HL-60 (cell line): ENCODE measurements around the gene PDE5A.

Experiments
- POLR2AphosphoS5 ChIP-seq: IDR thresholded peaks from 2 replicates; pipeline ENCODE4 v1.6.1; 2012; ENCODE audit warnings: low read depth
- TF ChIP-seq, protein P1 (sequence below): IDR thresholded peaks from one replicate; pipeline ENCODE4 v1.5.1; 2011; ENCODE audit warnings: low read length, control low read depth, inconsistent platforms; ENCODE audit not compliant: insufficient read depth
- TF ChIP-seq, protein P2 (sequence below): IDR thresholded peaks from 2 replicates; pipeline ENCODE4 v1.6.1; 2012; ENCODE audit warnings: low read depth; ENCODE audit not compliant: insufficient replicate concordance

DNA sequence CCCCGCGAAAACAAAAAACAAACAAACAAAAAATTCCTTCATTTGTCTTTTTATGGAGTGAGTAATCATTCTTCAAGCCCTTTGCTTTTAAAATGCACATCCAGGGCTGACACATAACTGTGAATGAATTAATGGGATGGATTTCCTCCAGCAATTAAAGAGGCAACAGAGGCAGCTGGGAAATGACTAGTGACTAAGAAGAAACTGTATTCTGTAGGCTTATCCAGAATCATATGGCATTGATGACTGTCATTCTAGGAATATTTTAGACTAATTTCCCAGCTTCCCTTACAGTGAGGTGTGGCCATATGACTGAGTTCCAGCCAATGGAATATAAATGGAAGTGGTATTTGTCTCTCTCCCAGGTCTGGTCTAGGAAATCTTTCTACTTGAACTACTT lies 46.8 kb upstream of the PDE5A start:
- TF ChIP-seq, protein P1, sequence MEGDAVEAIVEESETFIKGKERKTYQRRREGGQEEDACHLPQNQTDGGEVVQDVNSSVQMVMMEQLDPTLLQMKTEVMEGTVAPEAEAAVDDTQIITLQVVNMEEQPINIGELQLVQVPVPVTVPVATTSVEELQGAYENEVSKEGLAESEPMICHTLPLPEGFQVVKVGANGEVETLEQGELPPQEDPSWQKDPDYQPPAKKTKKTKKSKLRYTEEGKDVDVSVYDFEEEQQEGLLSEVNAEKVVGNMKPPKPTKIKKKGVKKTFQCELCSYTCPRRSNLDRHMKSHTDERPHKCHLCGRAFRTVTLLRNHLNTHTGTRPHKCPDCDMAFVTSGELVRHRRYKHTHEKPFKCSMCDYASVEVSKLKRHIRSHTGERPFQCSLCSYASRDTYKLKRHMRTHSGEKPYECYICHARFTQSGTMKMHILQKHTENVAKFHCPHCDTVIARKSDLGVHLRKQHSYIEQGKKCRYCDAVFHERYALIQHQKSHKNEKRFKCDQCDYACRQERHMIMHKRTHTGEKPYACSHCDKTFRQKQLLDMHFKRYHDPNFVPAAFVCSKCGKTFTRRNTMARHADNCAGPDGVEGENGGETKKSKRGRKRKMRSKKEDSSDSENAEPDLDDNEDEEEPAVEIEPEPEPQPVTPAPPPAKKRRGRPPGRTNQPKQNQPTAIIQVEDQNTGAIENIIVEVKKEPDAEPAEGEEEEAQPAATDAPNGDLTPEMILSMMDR, result no peak
- no peak for TF ChIP-seq POLR2AphosphoS5
- TF ChIP-seq, protein P2, sequence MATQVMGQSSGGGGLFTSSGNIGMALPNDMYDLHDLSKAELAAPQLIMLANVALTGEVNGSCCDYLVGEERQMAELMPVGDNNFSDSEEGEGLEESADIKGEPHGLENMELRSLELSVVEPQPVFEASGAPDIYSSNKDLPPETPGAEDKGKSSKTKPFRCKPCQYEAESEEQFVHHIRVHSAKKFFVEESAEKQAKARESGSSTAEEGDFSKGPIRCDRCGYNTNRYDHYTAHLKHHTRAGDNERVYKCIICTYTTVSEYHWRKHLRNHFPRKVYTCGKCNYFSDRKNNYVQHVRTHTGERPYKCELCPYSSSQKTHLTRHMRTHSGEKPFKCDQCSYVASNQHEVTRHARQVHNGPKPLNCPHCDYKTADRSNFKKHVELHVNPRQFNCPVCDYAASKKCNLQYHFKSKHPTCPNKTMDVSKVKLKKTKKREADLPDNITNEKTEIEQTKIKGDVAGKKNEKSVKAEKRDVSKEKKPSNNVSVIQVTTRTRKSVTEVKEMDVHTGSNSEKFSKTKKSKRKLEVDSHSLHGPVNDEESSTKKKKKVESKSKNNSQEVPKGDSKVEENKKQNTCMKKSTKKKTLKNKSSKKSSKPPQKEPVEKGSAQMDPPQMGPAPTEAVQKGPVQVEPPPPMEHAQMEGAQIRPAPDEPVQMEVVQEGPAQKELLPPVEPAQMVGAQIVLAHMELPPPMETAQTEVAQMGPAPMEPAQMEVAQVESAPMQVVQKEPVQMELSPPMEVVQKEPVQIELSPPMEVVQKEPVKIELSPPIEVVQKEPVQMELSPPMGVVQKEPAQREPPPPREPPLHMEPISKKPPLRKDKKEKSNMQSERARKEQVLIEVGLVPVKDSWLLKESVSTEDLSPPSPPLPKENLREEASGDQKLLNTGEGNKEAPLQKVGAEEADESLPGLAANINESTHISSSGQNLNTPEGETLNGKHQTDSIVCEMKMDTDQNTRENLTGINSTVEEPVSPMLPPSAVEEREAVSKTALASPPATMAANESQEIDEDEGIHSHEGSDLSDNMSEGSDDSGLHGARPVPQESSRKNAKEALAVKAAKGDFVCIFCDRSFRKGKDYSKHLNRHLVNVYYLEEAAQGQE, result no peak
